K562 (cell line): ENCODE data around the gene MGA. TPM values are rescaled to one million over a fixed set of nuclear protein-coding genes. Genes with fewer than 3 reads are reported as not detected.

Experiments
- BDP1 ChIP-seq: IDR thresholded peaks from 3 replicates; pipeline ENCODE4 v1.6.1; 2011; ENCODE audit not compliant: insufficient read length, insufficient read depth
- BHLHE40 ChIP-seq: IDR thresholded peaks from 2 replicates; pipeline ENCODE4 v1.6.1; 2011; ENCODE audit warnings: low read length, improper control_type of control experiment
- ESRRB ChIP-seq: fragments of 250-450 bp; sonication (Bioruptor Pico); IDR thresholded peaks from 2 replicates; pipeline ENCODE4 v1.5.0; 2020; ENCODE audit warnings: mild to moderate bottlenecking, moderate library complexity, borderline replicate concordance
- GTF3C2 ChIP-seq: IDR thresholded peaks from 3 replicates; pipeline ENCODE4 v1.6.1; 2011; ENCODE audit warnings: borderline replicate concordance, mild to moderate bottlenecking, moderate library complexity; ENCODE audit not compliant: insufficient read length; ENCODE audit errors: extremely low read depth
- HDAC6 ChIP-seq: IDR thresholded peaks from 2 replicates; pipeline ENCODE4 v1.6.1; 2012; ENCODE audit warnings: low read depth, mild to moderate bottlenecking, control low read depth, inconsistent platforms, low read length, moderate library complexity
- HDGF ChIP-seq: fragments of 450-650 bp; IDR thresholded peaks from 2 replicates; pipeline ENCODE4 v1.6.1; 2016
- OTX1 ChIP-seq: fragments of 450-650 bp; formaldehyde crosslinking; IDR thresholded peaks from 2 replicates; pipeline ENCODE4 v1.4.0; 2022; ENCODE audit warnings: mild to moderate bottlenecking
- PCBP1 ChIP-seq: fragments of 200-400 bp; formaldehyde crosslinking; IDR thresholded peaks from 2 replicates; pipeline ENCODE4 v1.6.1; 2018; ENCODE audit warnings: mild to moderate bottlenecking, low read depth, low read length; ENCODE audit not compliant: poor library complexity, severe bottlenecking
- RERE ChIP-seq: sonication (generic); formaldehyde crosslinking; IDR thresholded peaks from 2 replicates; pipeline ENCODE4 v1.8.0; 2023; ENCODE audit warnings: missing genetic modification reagents, mild to moderate bottlenecking, borderline replicate concordance
- SAFB ChIP-seq: fragments of 200-400 bp; formaldehyde crosslinking; IDR thresholded peaks from 2 replicates; pipeline ENCODE4 v1.6.1; 2017; ENCODE audit warnings: low read depth, low read length, borderline replicate concordance
- SMARCA4 ChIP-seq: fragments of 450-650 bp; IDR thresholded peaks from 2 replicates; pipeline ENCODE4 v1.6.1; 2016
- TSHZ1 ChIP-seq: fragments of 250-450 bp; sonication (Bioruptor Pico); IDR thresholded peaks from 2 replicates; pipeline ENCODE4 v1.4.0; 2020; ENCODE audit warnings: mild to moderate bottlenecking, moderate library complexity
- YY1 ChIP-seq, 3 experiments: IDR thresholded peaks; 2 replicates each; pipeline ENCODE4 v1.6.1; 2011; ENCODE audit warnings: low read length in 2 of 3, mild to moderate bottlenecking in 2 of 3, moderate library complexity in 2 of 3, borderline replicate concordance in 1 of 3, control low read depth in 1 of 3, low read depth in 1 of 3; ENCODE audit not compliant: insufficient read depth in 3 of 3, insufficient replicate concordance in 2 of 3, control insufficient read depth in 1 of 3, insufficient read length in 1 of 3; ENCODE audit errors: extremely low read depth in 1 of 3
- ZBED1 ChIP-seq: IDR thresholded peaks from 2 replicates; pipeline ENCODE4 v1.6.1; 2014
- ZNF75A ChIP-seq: fragments of 450-650 bp; formaldehyde crosslinking; IDR thresholded peaks from 2 replicates; pipeline ENCODE4 v1.4.0; 2020; ENCODE audit warnings: mild to moderate bottlenecking
- polyA plus RNA-seq, 8 experiments: library from polyadenylated mRNA; depleted of rRNA in 4 of 8; stranded (reverse) in 5 of 8; unstranded in 3 of 8; fragments of >200 nt; fragmentation: Nextera tagmentation in 2 of 8; fragmentation: Illumina TruSeq in 1 of 8; extraction: Ambion mirVana in 2 of 8; extraction: Trizol in 1 of 8; gene quantifications; 2 replicates each; pipeline versions ENCODE4 v1.2.1 to v1.2.3, GENCODE V29; 2011 to 2014; ENCODE audit warnings: inconsistent platforms in 1 of 8, missing spikeins in 1 of 8
- total RNA-seq, 7 experiments: library from RNA; depleted of rRNA in 6 of 7; stranded (reverse); fragments of >200 nt in 6 of 7; fragmentation: Illumina TruSeq in 2 of 7; extraction: Trizol in 2 of 7; gene quantifications; 2 replicates each; pipeline versions ENCODE4 v1.2.1 to v1.2.3, GENCODE V29; 2011 to 2021; ENCODE audit warnings: low replicate concordance in 1 of 7

Gene MGA
- total and polyA plus RNA-seq, 9 of the 15 experiments (the other 6 are each of a cell fraction or from before 2014, with no cell fraction given) = 4.7 to 56.1 (median 21.1) TPM

- TF ChIP-seq RERE (CRISPR knock-in tag) (no peak), TSHZ1 (no peak), ZBED1 (peak; percentile 79; the same call in 1 of the 2 replicates), GTF3C2 (no peak), BDP1 (no peak), HDGF (no peak), HDAC6 (no peak), BHLHE40 (peak; percentile 16; the same call in 1 of the 2 replicates), SAFB (peak; percentile 80), SMARCA4 (no peak), PCBP1 (peak; percentile 21), OTX1 (CRISPR knock-in tag) (no peak), ESRRB (CRISPR knock-in tag) (no peak), ZNF75A (CRISPR knock-in tag) (no peak), YY1 (IDR thresholded peaks at IDR 0.05; ENCODE audit: borderline replicate concordance in 1 of 3, control insufficient read depth in 1 of 3, extremely low read depth in 1 of 3, insufficient read depth in 3 of 3, insufficient read length in 1 of 3, insufficient replicate concordance in 2 of 3, low read depth in 1 of 3, low read length in 2 of 3) (peak in 2 of 3 experiments; percentile 58 to 72)
These were observed at the start of gene MGA (continued) for GRCh38 chr15:41660235-41661077.
